ENCODE measurements around the gene PTPRG.

The PTPRG gene

DNA sequence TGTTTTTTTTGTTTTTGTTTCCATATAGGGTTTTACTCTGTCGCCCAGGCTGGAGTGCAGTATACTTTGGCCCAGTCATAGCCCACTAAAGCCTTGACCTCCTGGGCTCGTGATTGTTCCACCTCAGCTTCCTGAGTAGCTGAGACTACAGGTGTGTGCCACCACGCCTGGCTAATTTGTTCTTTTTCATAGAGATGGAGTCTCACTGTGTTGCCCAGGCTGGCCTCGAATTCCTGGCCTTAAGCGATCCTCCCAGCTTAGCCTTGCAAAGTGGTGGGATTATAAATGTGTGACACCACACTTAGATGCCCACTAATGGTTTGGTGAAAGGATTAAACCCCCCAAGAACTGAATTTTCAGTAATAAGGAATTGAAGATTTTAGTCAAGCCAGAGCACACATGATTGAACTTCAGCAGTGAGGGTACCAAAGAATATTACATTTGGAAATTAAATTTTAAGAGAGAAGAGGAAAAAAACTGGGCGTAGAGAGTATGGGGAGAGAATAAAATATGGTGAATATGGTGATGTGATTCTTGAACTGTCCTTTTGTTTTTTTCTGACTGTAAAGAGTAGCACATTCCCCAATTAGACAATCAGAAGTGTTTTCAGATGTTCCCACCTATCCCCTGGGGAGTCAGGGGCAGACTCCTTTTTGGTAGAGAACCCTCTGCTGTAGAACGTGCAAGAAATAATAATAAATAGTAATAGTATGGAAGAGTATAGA lies 208.1 kb downstream of the PTPRG start:
- DNase-seq (ENCODE audit: low read depth), result no peak

DNA sequence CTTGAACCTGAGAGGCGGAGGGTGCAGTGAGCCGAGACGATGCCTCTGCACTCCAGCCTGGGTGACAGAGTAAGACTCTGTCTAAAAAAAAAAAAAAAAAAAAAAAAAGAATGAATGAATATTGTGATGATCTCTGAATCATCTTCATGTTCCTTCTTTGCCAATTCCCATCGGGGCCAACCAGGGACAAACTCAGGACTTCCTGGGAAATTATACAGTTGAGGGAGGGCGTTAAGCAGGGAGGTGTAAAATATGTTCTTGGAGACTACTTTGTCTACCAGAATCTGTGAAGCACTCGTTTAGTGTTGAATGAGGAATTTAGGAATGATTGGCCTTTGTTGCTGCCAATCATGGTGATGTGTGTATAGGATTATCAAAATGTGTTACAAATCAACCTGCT lies 210.6 kb downstream of the PTPRG start:
- no peak for DNase-seq (ENCODE audit: low read depth)

DNA sequence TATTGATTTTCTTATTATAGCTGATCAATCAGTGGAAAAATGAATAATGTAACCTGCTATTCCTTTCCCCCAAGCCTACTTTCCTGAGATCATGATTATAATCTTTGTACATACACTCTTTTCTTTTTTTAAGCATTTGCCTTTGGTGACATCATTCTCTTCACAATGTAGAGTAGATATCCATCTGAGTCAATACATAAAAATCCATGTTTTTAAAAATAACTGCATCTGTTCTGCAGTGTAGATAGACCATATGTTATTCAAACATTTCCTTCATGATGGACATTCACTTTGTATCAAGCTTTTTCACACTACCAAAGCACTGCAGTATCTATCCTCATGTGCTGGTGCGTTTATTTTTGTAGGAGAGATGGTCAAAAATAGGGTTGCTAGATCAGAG lies 211.1 kb downstream of the PTPRG start:
- no peak for DNase-seq (ENCODE audit: low read depth)

DNA sequence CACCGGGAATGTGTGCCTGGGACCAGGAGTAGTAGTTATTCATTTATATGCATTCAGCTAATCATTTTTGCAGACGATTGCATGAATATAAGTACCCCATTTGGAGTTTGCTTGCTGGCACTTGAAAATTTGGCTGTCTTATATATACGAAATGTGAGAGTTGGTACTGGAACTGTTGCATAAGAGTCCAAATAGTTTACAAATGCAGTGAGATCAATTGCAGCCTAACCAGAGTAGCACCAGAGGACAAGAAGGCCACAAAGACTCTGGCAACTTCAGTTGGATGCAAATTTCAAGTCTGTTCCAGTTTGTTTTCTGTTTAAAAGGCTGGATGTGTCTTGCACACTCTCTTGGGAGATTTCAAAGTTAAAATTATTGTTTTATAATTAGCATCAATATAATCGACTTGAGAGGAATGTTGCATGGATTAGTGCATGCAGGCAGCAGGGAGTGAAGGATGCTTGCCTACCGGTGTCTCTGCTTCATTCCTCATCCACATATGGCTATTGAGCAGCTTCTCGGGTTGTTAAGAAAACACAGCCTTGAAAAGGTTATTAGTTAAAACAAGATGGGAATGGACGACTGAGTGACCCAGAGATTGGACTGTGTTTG lies 213.0 kb downstream of the PTPRG start:
- no peak for DNase-seq (ENCODE audit: low read depth)

DNA sequence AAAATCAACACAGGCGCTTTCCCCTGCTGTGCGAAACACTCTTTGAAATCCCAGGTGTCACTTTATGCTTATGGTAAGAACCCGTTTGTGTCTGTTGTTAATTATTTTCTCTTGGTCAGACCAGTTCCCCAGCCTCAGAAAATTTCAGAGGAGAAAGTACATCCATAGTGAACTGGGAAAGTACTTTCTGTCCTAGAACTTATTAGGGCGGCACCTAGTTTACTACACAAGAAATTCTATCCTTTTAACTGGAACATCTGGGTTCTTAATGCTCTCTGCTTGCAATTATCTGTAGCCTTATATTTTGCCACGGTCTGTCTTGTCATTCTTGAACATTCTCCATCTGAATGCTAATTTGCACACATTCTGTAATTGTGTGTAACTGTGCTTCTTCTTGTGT lies 215.0 kb downstream of the PTPRG start:
- DNase-seq (ENCODE audit: low read depth), result no peak

DNA sequence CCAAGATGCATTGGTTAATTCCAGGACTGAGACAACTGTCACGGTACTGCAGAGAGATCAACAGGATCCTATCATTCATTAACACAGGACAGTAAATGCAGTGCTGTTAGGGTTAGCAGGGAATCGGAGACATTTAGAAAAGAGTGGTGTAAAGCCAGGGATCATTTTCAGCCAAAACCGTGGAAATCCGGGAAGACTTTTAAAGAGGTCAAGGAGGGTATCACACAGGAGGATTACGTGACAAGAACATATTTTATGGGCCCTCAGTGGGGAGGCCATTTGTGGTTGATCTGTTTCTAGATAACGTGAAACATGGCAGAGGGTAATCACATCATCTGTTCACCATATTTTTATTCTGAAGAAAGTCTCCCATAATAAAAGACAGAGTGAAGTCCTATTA lies 216.1 kb downstream of the PTPRG start:
- no peak for DNase-seq (ENCODE audit: low read depth)

DNA sequence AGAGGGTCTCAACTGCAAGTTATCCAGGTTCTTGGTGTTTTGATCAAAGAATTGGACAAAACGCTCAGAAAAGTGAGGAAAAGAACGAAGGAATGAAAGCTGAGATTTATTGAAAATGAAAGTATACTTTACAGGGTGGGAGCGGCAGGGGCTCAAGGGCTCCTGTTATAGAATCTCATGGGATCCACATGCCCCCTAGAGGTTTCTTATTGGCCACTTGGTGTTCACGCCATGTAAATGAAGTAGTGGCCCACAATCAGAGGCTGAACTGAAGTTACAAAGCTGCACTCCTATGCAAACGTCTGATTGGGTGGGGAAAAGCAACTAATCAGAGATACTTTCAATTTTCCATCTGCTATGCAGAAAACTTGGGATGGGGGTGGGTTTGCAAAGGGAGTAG lies 216.7 kb downstream of the PTPRG start:
- DNase-seq (ENCODE audit: low read depth), result no peak

DNA sequence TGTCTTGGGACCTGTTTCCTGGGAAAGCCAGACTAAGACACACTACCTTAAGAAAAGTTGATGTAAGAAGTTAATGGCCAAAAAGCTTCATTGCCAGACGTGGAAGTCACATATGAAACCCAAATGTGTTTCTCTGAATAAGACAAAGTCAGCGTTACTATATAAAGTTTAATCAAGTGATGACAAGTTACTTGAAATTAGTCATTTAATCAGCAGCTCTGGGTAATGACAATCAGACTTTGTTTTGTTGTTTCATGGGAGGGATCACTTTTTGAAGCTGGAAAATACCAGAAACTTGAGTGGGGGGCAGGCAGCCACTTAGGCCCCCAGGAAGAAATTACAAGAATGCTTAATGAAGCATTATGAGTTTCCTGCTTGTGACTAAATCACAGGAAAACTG lies 218.6 kb downstream of the PTPRG start:
- no peak for DNase-seq (ENCODE audit: low read depth)

DNA sequence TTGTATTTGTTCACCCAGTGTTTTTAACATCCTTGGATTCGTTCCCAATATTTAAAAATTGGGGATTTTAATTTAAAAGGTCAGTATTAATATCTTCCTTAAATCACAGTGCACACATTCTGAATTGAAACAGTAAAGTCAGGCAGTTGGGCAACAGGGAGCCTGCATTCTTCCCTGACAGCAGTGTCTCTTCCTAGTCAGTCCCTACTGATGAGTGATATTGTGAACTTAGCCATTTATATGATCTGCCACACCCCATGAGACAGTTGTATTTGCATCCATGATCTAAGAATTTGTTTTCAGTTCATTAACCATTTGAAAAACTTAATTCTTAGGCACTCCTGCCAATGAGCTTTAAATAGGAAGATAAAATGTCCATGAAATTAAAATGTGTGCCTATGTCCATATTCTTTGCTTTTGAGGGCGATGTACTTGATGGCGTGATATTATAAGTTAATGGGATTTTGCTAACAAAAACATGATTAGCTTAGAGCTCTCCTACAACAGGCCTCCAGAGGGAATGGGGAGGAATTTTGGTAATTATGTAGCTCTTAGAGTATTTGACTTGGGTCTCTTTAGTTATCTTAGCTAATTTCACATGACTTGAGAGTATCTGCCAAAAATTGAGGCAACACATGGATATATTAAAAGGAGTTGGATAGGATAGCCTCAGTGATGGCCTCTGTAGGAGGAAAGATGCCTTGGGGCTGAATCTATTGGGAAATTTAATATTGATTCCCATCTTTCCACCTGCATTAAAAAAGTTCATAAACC lies 219.3 kb downstream of the PTPRG start:
- DNase-seq (ENCODE audit: low read depth), result no peak

DNA sequence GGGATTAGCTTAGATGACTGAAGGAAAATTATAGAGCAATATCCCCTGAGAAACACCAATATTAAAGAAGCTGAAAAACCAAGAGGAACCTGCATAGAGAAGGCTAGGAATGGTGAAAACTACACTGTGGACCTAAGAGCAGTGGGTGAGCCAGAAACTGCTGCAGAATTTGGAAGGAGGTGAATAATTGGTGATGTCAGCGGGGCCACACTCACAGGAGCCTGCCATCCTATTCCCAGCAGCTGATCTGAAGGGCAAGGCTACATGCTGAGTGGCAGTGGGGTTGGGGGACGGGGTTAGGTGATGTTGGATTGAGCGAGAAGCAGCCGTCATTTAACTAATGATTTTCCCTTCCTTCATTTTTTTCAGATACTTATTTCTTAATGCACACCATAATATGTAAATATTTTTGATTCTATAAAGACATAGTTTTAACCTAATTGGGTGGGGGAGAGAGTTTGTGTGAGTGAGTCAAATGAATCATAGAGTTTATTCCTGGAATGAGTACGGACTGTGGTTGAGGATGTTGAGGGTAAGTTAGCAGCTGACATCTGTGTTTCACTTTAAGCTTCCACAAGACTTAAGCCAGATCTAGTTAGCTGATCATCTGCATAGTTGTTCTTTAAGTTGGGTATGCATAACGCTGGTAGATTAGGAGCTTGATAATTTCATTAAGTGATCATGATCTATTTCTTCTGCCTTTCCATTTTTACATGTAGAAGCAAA lies 222.8 kb downstream of the PTPRG start:
- DNase-seq (ENCODE audit: low read depth), result no peak

DNA sequence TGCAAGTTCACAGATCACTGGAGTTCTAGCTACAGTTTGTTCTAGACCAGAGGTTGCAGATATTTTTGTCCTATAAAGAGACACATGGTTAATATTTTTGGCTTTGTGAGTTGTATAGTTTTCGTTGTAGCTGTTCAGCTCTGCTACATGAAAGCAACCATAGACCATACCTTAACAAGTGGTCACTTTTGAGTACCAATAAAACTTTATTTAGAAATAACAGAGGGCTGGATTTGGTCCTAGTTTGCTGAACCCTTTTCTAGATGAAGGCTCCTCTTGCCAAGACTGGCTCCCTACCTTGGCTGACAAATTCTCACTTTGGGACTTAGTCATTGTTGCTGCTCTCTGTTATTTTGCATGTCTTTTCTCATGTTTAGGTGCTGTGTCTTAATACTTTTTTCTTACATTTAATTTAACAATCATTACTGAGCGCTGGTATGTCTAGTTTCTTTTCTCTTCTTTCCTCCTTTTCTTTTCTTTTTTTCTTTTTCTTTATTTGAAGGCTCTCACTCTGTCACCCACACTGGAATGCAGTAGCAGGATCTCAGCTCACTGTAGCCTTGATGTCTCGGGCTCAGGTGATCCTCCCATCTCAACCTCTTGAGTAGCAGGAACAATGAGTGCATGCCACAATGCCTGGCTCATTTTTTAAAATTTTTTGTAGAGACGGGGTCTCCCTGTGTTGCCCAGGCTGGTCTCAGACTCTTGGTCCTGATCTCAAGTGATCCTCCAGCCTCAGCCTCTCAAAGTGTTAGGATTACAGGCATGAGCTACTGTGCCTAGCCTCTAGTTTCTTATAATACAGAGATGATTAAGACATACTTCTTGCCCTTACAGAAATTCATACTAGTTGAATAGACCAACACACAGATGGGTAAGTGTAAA lies 227.5 kb downstream of the PTPRG start:
- DNase-seq (ENCODE audit: low read depth), result no peak

DNA sequence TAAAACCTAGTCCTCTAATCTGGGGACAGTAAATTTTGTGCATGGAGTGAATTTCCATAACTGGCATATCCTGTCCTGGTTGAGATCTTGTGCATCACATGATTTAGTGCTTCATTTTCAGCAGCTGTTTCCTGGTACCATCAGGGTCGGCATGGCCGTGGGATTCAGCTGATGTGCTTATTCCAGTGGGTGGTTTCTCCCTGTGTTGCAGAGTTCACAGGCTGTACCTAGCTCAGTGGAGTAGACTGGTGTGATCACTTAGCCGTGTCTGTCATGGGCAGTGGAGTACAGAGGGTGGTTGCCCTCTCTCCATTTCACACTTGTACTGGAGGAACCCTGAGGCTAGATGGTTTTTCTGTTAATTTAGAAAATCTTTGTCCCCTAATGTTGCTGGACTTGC lies 228.5 kb downstream of the PTPRG start:
- DNase-seq (ENCODE audit: low read depth), result no peak

DNA sequence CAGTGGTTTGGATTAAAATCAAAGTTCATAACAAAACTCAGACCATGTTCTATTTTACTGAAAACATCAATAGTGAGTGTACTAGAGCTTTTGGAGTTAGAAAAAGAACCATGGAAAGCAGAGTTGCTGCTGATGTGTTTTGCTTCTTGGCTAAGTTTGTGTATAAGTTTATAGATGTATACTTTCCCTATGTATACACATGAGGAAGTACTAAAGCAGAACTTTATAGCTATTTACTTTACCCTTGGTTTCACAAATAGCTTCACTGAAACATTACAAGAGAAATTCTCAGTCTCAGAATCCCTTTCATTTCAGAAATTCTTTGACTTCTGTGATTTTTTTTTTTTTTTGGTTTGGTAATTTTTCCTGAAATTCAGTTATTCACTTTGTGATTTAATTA lies 229.0 kb downstream of the PTPRG start:
- DNase-seq (ENCODE audit: low read depth), result no peak

DNA sequence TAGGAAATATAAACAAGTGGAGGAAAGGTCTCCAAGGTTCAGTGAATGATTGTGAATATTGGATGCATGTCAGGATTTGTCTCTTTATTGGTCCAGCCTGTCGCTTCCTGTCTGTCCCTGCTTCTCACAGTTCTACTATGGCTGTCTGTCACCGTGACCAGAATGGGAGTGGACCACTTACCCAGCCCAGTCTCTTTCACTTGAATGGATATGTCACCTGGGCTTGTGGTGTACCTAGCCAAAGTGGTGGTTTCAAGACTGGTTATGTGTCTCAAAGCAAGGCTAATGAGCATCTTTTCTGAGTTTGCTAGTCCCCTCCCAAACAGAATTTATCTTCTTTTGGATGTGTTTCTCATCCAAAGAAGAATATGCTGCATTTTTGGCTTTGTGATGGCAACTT lies 231.7 kb downstream of the PTPRG start:
- no peak for DNase-seq (ENCODE audit: low read depth)

DNA sequence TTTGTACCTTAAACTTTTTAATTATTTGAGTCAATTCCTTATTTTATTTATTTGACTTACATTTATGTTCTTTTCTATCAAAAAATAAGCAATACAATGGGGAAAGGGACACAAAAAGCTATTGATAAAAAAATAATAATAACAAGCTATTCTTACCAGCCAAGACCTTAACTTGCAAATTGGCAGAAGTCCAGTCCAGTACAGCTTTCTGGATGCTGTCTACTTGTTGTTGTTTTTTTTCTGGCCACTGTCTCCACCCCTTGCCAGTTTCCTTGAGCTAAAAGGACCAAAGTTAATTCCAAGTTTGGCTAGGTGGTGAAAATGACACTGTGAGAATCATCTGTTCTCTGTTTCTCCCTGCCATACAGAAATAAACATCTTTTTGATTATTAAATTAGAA lies 232.2 kb downstream of the PTPRG start:
- DNase-seq (ENCODE audit: low read depth), result no peak

DNA sequence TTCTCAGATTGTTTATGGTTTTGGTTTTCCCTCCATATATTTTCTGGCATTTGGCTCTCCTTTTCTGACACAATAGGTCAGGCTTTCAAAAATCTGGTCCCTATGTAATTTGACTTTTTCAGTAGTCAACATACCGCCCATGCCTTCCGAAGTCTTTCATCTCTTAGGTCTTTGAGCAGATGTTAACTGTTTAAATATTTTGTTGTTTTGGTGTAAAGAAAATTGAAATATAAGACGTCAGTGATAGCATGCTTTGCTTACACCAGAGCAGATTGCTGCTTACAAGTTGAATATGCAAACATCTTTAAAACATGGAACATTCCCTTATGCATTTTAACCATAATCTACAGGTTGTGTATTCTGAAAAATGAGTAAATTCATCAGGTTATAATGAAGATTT lies 233.0 kb downstream of the PTPRG start:
- DNase-seq (ENCODE audit: low read depth), result no peak

DNA sequence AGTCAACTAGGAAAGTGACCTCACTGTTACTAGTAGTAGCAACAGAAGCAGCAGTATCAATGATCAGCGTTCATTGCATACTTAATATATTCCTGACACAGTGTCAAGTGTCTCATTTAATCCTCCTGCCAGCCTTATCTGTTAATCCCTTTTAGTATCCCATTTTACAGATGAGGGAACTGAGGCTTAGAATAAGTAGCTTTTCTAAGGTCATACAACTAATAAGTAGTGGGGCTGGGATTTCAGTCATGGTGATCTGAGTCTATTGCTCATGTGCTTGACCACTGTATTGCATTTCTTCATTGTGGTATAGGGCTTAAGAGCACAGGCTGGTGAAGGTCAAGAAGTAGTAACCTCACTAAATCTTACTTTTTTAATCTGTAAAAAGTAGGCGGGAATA lies 233.6 kb downstream of the PTPRG start:
- DNase-seq (ENCODE audit: low read depth), result no peak

DNA sequence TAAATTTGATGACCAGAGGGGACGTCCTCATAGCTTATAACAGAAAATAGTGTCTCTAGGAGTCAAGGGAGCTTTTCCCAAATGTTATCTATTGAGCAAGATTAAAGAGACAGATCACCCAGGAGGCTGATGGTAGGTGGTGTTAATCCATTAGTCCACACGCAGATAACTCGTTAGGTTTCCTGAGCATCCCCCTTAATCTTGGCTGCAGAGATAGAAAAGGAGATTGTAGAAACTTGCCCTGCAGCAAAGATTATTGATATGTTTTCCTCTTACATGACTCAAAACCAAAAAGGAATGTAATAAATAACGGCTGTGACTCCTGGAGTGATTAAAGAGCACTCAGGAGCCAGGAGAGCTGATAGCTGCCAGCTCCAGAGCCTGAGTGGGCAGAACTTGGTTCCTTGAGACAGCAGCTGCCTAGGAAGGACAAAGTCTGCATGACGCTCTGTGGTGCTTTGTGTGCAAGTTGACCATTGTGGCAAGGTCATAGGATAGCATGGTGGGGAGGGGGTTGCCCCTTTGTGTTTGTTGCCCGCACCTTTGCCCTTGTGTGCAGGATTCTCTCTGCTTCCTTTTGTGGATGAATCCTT lies 234.8 kb downstream of the PTPRG start:
- DNase-seq (ENCODE audit: low read depth), result no peak

DNA sequence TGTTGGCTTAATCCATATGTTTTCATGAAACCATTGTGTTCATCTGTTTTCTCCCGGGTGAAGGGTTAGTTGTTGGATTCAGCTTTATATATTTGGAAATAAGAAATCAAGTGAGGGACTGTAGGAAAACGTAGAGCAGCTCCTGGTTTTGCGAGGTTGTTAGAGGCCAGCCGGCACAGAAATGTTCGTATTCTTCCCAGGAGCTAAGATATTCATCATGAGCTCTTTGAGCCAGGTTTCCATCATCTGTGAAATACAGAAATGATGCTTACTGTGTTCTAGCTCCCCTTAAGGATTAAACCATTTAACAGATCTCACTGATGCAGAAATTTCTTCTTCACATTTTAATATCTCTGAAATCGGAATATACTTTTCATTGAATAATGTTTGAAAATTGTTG lies 235.5 kb downstream of the PTPRG start:
- no peak for DNase-seq (ENCODE audit: low read depth)

DNA sequence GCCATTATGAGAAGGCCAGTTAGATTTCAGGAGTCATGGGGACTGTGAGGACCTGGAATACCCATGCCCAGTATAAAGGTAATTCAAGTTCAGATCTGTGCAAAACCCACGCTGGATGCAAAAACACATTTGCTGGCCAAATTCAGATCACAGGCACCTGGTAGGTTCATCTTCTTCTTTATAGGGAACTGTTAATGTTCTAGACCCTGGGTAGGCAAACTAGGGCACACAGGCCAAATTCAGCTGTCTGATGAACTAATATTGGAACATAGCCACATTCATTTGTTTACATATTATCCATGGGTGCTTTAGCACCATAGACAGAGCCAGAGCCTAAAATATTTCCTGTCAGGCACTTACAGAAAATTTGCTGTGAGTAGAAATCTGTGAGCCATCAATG lies 241.4 kb downstream of the PTPRG start:
- DNase-seq (ENCODE audit: low read depth), result no peak

DNA sequence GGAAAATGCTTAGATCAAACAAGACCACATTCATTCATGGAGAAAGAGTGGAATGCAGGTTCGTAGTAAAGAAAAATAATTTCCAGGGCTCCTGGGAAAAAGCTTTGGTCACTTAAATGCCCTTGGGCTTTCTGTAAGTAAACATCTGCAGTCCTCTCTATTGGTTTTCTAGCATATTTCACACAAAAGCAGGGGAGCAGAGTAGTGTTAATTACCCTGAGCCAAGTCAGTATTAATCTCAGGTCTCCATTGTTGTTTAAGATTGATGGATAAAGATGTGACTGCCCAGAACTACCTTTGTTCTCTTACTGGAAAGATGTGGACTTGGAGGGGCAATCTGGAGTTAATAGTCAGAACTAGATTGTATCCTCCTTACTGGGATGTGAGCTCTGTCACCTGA lies 242.6 kb downstream of the PTPRG start:
- no peak for DNase-seq (ENCODE audit: low read depth)
